ENCODE data around the gene COL19A1.
A peak's percentile ranks its signal among the peaks of the same experiment; 100 is the strongest.
"Not testable (repeated sequence)": the region's sequence is repeated elsewhere in the genome, so short reads cannot be mapped to it uniquely, and the experiment has no call there.

Gene COL19A1

DNA sequence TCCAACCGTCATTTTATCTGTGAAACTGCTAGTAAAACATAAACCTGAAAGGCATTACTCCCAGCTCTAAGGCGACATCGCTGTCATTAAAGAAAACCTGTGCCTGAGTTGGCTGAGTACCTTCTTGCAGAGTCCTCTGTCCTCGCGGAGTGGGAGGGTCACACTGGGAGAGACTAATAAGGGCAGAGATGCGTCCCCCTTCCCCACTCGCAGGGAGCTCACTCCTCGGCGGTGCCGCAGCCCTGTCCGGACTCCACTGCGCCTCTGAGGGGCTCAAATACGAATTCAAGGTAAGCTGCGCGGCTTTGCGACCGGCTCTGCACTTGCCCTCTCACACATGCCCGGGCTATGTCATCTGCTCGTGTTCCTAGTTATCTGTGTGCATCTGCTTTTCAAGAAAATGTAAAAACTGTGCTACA is at the start of gene COL19A1:
TSS of gene COL19A1 (plus strand) at position 206 of the 419 bp plus-strand sequence. CDS start 13,012 bp downstream, outside the sequence.
- Mint-ChIP-seq H3K9me3 (no peaks in the 10 kb centered on the region), H3K27me3 (peaks cover 44% of the 10 kb centered on the region), H3K27ac (no peak within 1 kb of the TSS), H3K4me3 (peak within 1 kb of the TSS; percentile 74), H3K4me1 (peaks cover 17% of the 10 kb centered on the region), H3K36me3 (no peaks in the 10 kb centered on the region)
- DNase-seq, result peak; percentile 43
- CTCF ChIA-PET, result interaction anchor here (1.1 to 1.2 kb wide), 2 partner anchors 25 to 136 kb away, joined by 3 read pairs; no protein-coding TSS in a partner anchor

DNA sequence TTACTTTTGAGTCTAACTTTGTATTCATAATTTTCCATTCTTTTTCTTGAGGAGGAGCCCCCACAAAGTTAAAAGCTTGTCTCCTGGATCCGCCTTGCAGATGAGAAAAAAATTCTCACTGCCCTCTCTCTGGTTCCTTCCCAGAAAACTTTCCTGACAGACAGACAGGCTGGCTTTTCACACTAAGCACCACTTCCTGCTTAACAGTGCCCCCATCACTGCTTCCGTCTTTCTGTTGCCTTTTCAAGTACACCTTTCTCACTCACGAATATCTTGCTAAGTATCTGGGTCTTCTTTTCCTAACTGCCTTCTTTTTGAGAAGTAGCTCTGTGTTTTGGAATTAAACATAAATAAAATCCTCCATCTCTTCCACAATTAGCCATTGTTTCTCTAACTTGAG is 49.8 kb upstream of the COL19A1 start:
- Mint-ChIP-seq H3K4me1 (peaks cover 55% of the 10 kb centered on the region), H3K27me3 (no peaks in the 10 kb centered on the region), H3K9me3 (no peaks in the 10 kb centered on the region), H3K4me3 (peak overlapping the region; percentile 68), H3K27ac (peak overlapping the region; percentile 92), H3K36me3 (peaks cover 12% of the 10 kb centered on the region)
- CTCF ChIA-PET, result interaction anchor here (1.2 to 6.0 kb wide), 2 partner anchors 18 to 19 kb away, joined by 3 to 45 read pairs; partner anchors contain the start of gene LMBRD1
- peak; percentile 34 for DNase-seq

DNA sequence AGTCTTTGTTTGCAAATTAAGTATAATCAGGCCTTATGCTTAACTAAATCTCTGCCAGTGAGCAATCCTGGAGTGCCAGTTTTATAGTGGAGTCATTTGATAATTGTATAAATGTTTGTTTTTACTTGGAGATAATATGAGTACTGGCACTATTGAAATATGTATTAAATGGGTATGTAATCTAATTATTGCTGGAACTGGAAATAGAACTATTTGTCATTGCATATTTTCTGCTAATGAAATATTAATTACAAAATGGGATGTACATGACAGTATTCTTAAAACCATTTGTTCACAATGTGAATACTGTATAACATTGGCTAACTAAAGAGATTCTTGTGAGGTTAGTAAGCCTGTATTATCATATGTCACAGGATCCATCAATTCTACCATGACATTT is 49.0 kb upstream of the COL19A1 start:
- H3K36me3 Mint-ChIP-seq, result peaks cover 6% of the 10 kb centered on the region
- H3K4me3 Mint-ChIP-seq, result no peak overlapping the region
- no peaks in the 10 kb centered on the region for H3K27me3 Mint-ChIP-seq
- peaks cover 47% of the 10 kb centered on the region for H3K4me1 Mint-ChIP-seq
- H3K27ac Mint-ChIP-seq, result no peak overlapping the region
- DNase-seq, result no peak
- CTCF ChIA-PET, result interaction anchor here (6.0 kb wide), 1 partner anchor 19 kb away, joined by 45 read pairs; the partner anchor contains the start of gene LMBRD1
- no peaks in the 10 kb centered on the region for H3K9me3 Mint-ChIP-seq

- Mint-ChIP-seq H3K9me3 (no peaks in the 10 kb centered on the region), H3K27ac (no peak overlapping the region), H3K4me3 (no peak overlapping the region)
Observed at GRCh38 chr6:69818223-69818930, 48.0 kb upstream of the COL19A1 start.

DNA sequence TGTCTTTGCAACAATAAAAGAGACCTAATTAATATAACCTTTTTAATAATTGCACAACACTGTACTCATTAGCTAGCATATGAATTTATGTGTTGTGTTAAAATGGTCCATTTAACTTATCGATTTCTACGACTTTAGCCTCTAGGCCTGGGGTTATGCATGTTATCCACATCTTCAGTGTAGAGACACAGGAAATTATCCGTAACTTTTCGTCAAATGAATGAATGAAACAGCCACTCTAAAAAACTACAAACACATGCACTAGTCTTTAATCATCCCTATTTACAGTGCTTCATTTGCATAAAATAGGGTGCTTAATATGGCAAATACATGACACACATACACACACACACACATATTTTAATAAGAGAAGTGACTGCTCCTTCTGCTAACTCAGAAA is 47.2 kb upstream of the COL19A1 start:
- Mint-ChIP-seq H3K27ac (no peak overlapping the region), H3K9me3 (no peaks in the 10 kb centered on the region)
- CTCF ChIA-PET, result no interaction called here

More at GRCh38 chr6:69818223-69818930, 48.0 kb upstream of the COL19A1 start:
- CTCF ChIA-PET, result no interaction called here
- no peaks in the 10 kb centered on the region for H3K36me3 Mint-ChIP-seq
- no peak for DNase-seq
- no peaks in the 10 kb centered on the region for H3K27me3 Mint-ChIP-seq
- H3K4me1 Mint-ChIP-seq, result peaks cover 37% of the 10 kb centered on the region

GRCh38 chr6:69820018-69820417 is 46.3 kb upstream of the COL19A1 start:
- no peaks in the 10 kb centered on the region for H3K36me3 Mint-ChIP-seq

More for the DNA sequence above, 47.2 kb upstream of the COL19A1 start:
- Mint-ChIP-seq H3K27me3 (no peaks in the 10 kb centered on the region), H3K4me3 (no peak overlapping the region), H3K36me3 (no peaks in the 10 kb centered on the region), H3K4me1 (peaks cover 30% of the 10 kb centered on the region)
- DNase-seq, result no peak

GRCh38 chr6:69820438-69820837 is 45.9 kb upstream of the COL19A1 start:
- Mint-ChIP-seq H3K4me1 (peaks cover 19% of the 10 kb centered on the region), H3K27me3 (no peaks in the 10 kb centered on the region), H3K27ac (no peak overlapping the region), H3K9me3 (no peaks in the 10 kb centered on the region), H3K4me3 (no peak overlapping the region), H3K36me3 (no peaks in the 10 kb centered on the region)
- DNase-seq, result no peak
- CTCF ChIA-PET, result no interaction called here

More at GRCh38 chr6:69820018-69820417, 46.3 kb upstream of the COL19A1 start:
- CTCF ChIA-PET, result no interaction called here
- Mint-ChIP-seq H3K4me3 (no peak overlapping the region), H3K4me1 (peaks cover 23% of the 10 kb centered on the region), H3K27ac (no peak overlapping the region), H3K9me3 (no peaks in the 10 kb centered on the region), H3K27me3 (no peaks in the 10 kb centered on the region)
- no peak for DNase-seq

DNA sequence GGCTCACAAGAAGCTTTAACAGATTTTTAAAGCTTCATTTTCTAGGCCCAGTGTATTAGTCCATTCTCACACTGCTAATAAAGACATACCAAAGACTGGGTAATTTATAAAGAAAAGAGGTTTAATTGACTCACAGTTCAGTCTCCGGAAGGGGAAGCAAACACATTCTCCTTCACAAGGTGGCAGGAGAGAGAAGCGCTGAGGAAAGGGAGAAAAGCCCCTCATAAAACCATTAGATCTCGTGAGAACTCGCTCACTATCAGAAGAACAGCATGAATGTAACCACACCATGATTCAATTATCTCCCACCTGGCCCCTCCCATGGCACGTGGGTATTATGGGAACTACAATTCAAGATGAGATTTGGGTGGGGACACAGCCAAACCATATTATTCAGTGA is 42.0 kb upstream of the COL19A1 start:
- H3K4me1 Mint-ChIP-seq, H3K27me3 Mint-ChIP-seq, DNase-seq, H3K36me3 Mint-ChIP-seq, H3K4me3 Mint-ChIP-seq, H3K9me3 Mint-ChIP-seq, CTCF ChIA-PET, H3K27ac Mint-ChIP-seq: not testable (repeated sequence)

- Mint-ChIP-seq H3K4me3 (no peak overlapping the region), H3K9me3 (no peaks in the 10 kb centered on the region), H3K27ac (no peak overlapping the region), H3K27me3 (peaks cover 4% of the 10 kb centered on the region), H3K4me1 (no peaks in the 10 kb centered on the region), H3K36me3 (no peaks in the 10 kb centered on the region)
- CTCF ChIA-PET, result interaction anchor here (0.9 kb wide), 1 partner anchor 9 kb away, joined by 3 read pairs; no protein-coding TSS in a partner anchor
- no peak for DNase-seq
Observed at GRCh38 chr6:69825904-69826303, 40.5 kb upstream of the COL19A1 start.

DNA sequence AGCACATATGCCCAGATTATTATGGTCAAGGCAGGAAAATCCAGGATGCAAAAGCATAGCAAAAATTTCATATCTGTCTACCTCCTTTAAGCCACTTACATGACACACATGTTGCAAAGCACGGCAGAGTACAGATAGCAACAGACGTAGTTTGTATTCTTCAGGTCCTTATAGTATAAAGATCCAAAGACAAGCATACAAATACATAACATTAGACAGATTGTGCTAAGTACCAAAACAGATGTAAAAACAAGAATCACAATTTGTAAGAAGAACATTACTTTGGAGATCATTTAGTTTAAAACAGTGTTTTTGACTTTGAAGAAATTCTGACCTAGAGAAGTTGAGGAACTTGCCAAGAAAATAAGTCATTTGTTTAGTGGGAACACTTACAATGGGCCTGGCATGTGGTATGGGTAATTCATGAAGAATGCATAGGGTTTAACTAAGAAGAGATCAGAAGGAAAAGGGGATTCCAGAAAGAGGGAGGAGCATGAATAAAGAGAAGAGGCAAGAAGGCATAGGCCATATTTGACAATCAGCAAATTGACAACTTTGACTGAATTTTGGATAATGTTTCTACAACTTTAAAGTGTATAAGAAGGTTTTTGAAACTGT is 39.0 kb upstream of the COL19A1 start:
- no peak overlapping the region for H3K27ac Mint-ChIP-seq
- CTCF ChIA-PET, result no interaction called here
- no peak overlapping the region for H3K4me3 Mint-ChIP-seq

DNA sequence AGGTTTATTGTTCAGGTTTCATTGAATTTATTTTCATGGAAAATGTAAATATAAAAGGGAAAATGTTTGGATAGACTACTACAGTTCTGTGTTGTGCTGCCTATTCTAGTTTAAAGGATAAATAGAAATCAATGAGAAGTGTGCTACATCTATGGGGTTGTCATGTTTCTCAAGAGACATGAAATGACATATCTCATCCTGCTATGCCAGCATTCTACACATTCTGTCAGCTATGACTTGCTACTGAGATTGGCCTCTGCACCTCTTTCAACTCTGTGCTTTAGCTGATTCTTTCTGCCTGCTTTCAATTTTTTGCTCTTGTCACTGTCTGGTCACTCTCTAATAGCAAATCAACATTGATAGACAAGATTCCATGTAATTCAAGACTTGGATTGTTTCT is 33.8 kb upstream of the COL19A1 start:
- Mint-ChIP-seq H3K27me3 (no peaks in the 10 kb centered on the region), H3K36me3 (no peaks in the 10 kb centered on the region), H3K4me1 (no peaks in the 10 kb centered on the region), H3K4me3 (no peak overlapping the region), H3K27ac (no peak overlapping the region), H3K9me3 (no peaks in the 10 kb centered on the region)
- CTCF ChIA-PET, result no interaction called here
- DNase-seq, result no peak

More for the DNA sequence above, 39.0 kb upstream of the COL19A1 start:
- H3K27me3 Mint-ChIP-seq, result peaks cover 4% of the 10 kb centered on the region
- no peak for DNase-seq
- no peaks in the 10 kb centered on the region for H3K4me1 Mint-ChIP-seq
- no peaks in the 10 kb centered on the region for H3K36me3 Mint-ChIP-seq
- no peaks in the 10 kb centered on the region for H3K9me3 Mint-ChIP-seq

GRCh38 chr6:69835414-69836179 is 30.8 kb upstream of the COL19A1 start:
- DNase-seq, result no peak
- CTCF ChIA-PET, result interaction anchor here (0.6 to 1.2 kb wide), 6 partner anchors 10 to 271 kb away, joined by 3 to 4 read pairs (median 3); no protein-coding TSS in a partner anchor
- H3K27ac Mint-ChIP-seq, result no peak overlapping the region
- H3K27me3 Mint-ChIP-seq, result peaks cover 4% of the 10 kb centered on the region
- no peaks in the 10 kb centered on the region for H3K9me3 Mint-ChIP-seq
- H3K4me3 Mint-ChIP-seq, result no peak overlapping the region
- no peaks in the 10 kb centered on the region for H3K4me1 Mint-ChIP-seq
- no peaks in the 10 kb centered on the region for H3K36me3 Mint-ChIP-seq

- CTCF ChIA-PET, result interaction anchor here (1.4 kb wide), 1 partner anchor 24 kb away, joined by 3 read pairs; no protein-coding TSS in a partner anchor
- Mint-ChIP-seq H3K4me3 (no peak overlapping the region), H3K27ac (no peak overlapping the region), H3K9me3 (no peaks in the 10 kb centered on the region), H3K36me3 (no peaks in the 10 kb centered on the region), H3K27me3 (peaks cover 13% of the 10 kb centered on the region), H3K4me1 (no peaks in the 10 kb centered on the region)
- DNase-seq, result no peak
Observed at GRCh38 chr6:69841862-69842261, 24.5 kb upstream of the COL19A1 start.

DNA sequence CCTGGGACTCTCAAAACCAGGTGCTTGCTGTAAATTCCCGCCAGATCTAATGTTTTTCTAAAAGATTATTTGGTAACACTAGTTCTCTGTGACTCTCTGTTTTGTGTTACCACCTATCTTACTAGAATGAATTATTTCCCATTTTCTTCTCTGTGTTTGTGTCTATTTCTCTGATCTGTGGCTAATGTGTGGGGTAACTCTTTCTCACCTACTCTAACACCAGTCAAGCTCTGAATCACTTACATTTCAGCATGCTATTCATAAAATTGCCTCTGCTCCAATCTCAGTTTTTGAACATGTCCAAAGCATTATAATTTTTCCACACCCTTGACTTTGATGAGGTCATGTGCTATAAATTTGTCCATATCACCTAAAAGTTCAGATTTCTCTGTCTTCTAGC is 23.2 kb upstream of the COL19A1 start:
- no peak overlapping the region for H3K27ac Mint-ChIP-seq
- CTCF ChIA-PET, result no interaction called here
- H3K27me3 Mint-ChIP-seq, result peaks cover 13% of the 10 kb centered on the region
- H3K4me1 Mint-ChIP-seq, result no peaks in the 10 kb centered on the region
- H3K9me3 Mint-ChIP-seq, result no peaks in the 10 kb centered on the region
- no peaks in the 10 kb centered on the region for H3K36me3 Mint-ChIP-seq
- H3K4me3 Mint-ChIP-seq, result no peak overlapping the region
- no peak for DNase-seq

Measured in activated naive CD4-positive, alpha-beta T cell treated with anti-CD3 and anti-CD28 coated beads, Interleukin-2, amount 10 ng/mL, durations not matched to agents 7 days and 5 days (primary cell).